H1 (cell line): ENCODE data around the gene MGAT5. TPM values are rescaled to one million over a fixed set of nuclear protein-coding genes. Genes with fewer than 3 reads are reported as not detected.

Experiments used
- CTCF ChIA-PET: fragments of 300-600 bp; sonication (Branson Sonifier 250); formaldehyde crosslinking; loops from one replicate; lab custom pipeline; 2021; ENCODE audit not compliant: partially characterized antibody; lab: Charles Lee
- POLR2A ChIA-PET: fragments of 300-600 bp; sonication (Branson Sonifier 250); formaldehyde crosslinking; loops from one replicate; lab custom pipeline; 2021; ENCODE audit warnings: inconsistent platforms; ENCODE audit not compliant: partially characterized antibody; lab: Charles Lee
- DNase-seq, 2 experiments: peaks; one replicate each; pipeline versions ENCODE4 v3.0.0 to v3.0.0-alpha.2; 2010 to 2022; ENCODE audit warnings: low spot score in 2 of 2, low read depth in 1 of 2, mixed read lengths in 1 of 2
- FAIRE-seq: peaks from 2 replicates; lab custom pipeline; 2011; peaks lifted over from hg19 to GRCh38; lab: Jason Lieb, UNC
- H2AFZ ChIP-seq: 2 replicates; pipeline ENCODE4 v1.8.1; 2012; ENCODE audit warnings: low read length, inconsistent platforms
- H2AK5ac ChIP-seq: 2 replicates; pipeline ENCODE4 v1.6.1; 2013; ENCODE audit warnings: low read depth, low read length
- H2BK120ac ChIP-seq: replicated peaks from 2 replicates; pipeline ENCODE3; 2013; ENCODE audit warnings: low read depth, low read length, inconsistent platforms
- H2BK12ac ChIP-seq: 2 replicates; pipeline ENCODE4 v1.6.1; 2013; ENCODE audit warnings: low read depth, low read length
- H2BK15ac ChIP-seq: 2 replicates; pipeline ENCODE4 v1.6.1; 2013; ENCODE audit warnings: low read length
- H2BK20ac ChIP-seq: 2 replicates; pipeline ENCODE4 v1.6.1; 2013; ENCODE audit warnings: low read length
- H2BK5ac ChIP-seq: 2 replicates; pipeline ENCODE4 v1.6.1; 2013; ENCODE audit warnings: low read depth, low read length
- H3K14ac ChIP-seq: 2 replicates; pipeline ENCODE4 v1.6.1; 2013; ENCODE audit warnings: inconsistent platforms; ENCODE audit not compliant: insufficient read length
- H3K18ac ChIP-seq: 2 replicates; pipeline ENCODE4 v1.6.1; 2013; ENCODE audit warnings: low read length; ENCODE audit errors: extremely low read depth
- H3K23ac ChIP-seq: 2 replicates; pipeline ENCODE4 v1.6.1; 2013; ENCODE audit warnings: inconsistent platforms; ENCODE audit not compliant: insufficient read length
- H3K23me2 ChIP-seq: 2 replicates; pipeline ENCODE4 v1.6.1; 2013; ENCODE audit warnings: low read depth, low read length
- H3K27ac ChIP-seq: 2 replicates; pipeline ENCODE4 v1.6.1; 2011; ENCODE audit warnings: low read depth, low read length, inconsistent platforms
- H3K27me3 ChIP-seq, 4 experiments: replicated peaks in 1 of 4; 1 replicate in 1 of 4; 2 replicates in 3 of 4; pipeline versions ENCODE4 v1.6.1 to v1.8.1; 2011 to 2013; ENCODE audit warnings: low read length in 3 of 4, mild to moderate bottlenecking in 3 of 4, inconsistent platforms in 2 of 4, mixed read lengths in 2 of 4, moderate library complexity in 1 of 4; ENCODE audit not compliant: control insufficient read depth in 3 of 4, insufficient read depth in 3 of 4; ENCODE audit errors: extremely low read depth in 1 of 4
- H3K36me3 ChIP-seq, 4 experiments: 2 replicates each; pipeline versions ENCODE4 v1.6.1 to v1.8.1; 2011 to 2013; ENCODE audit warnings: mild to moderate bottlenecking in 4 of 4, low read length in 3 of 4, moderate library complexity in 2 of 4, control low read depth in 1 of 4, inconsistent platforms in 1 of 4; ENCODE audit not compliant: insufficient read depth in 4 of 4, control insufficient read depth in 2 of 4
- H3K4ac ChIP-seq: replicated peaks from 2 replicates; pipeline ENCODE3; 2013; ENCODE audit warnings: low read length, low read depth, mixed read lengths, inconsistent platforms; ENCODE audit not compliant: insufficient read length
- H3K4me1 ChIP-seq, 4 experiments: replicated peaks in 1 of 4; 1 replicate in 1 of 4; 2 replicates in 3 of 4; pipeline versions ENCODE4 v1.6.1 to v1.8.1; 2011 to 2013; ENCODE audit warnings: low read length in 3 of 4, inconsistent platforms in 2 of 4, mixed read lengths in 1 of 4; ENCODE audit not compliant: insufficient read depth in 4 of 4, control insufficient read depth in 3 of 4
- H3K4me2 ChIP-seq, 2 experiments: 2 replicates each; pipeline versions ENCODE4 v1.6.1 to v1.8.1; 2011 to 2013; ENCODE audit warnings: low read depth in 2 of 2, low read length in 2 of 2, control low read depth in 1 of 2, inconsistent platforms in 1 of 2, mild to moderate bottlenecking in 1 of 2; ENCODE audit not compliant: insufficient read depth in 1 of 2
- H3K4me3 ChIP-seq, 4 experiments: fragments of 200-600, 300-600 bp in 1 of 4; sonication (generic), shearing (Covaris generic), sonication (Bioruptor Twin) in 1 of 4; 2 replicates each; pipeline versions ENCODE4 v1.5.1 to v1.8.1; 2011 to 2016; ENCODE audit warnings: low read length in 4 of 4, low read depth in 3 of 4, control low read depth in 2 of 4, inconsistent platforms in 2 of 4, mild to moderate bottlenecking in 2 of 4, mixed read lengths in 1 of 4, moderate library complexity in 1 of 4; ENCODE audit not compliant: insufficient read depth in 2 of 4; ENCODE audit errors: extremely low read depth in 1 of 4
- H3K56ac ChIP-seq: replicated peaks from 2 replicates; pipeline ENCODE3; 2013; ENCODE audit warnings: low read depth, mild to moderate bottlenecking, mixed read lengths, low read length, inconsistent platforms; ENCODE audit not compliant: insufficient read length
- H3K79me1 ChIP-seq: 2 replicates; pipeline ENCODE4 v1.6.1; 2013; ENCODE audit warnings: low read depth, low read length, control low read depth
- H3K79me2 ChIP-seq, 2 experiments: 2 replicates each; pipeline versions ENCODE4 v1.6.1 to v1.8.1; 2012 to 2013; ENCODE audit warnings: low read length in 2 of 2, mild to moderate bottlenecking in 2 of 2, inconsistent platforms in 1 of 2; ENCODE audit not compliant: insufficient read depth in 2 of 2, control insufficient read depth in 1 of 2
- H3K9ac ChIP-seq, 4 experiments: replicated peaks in 1 of 4; 1 replicate in 1 of 4; 2 replicates in 3 of 4; pipeline versions ENCODE4 v1.6.1 to v1.8.1; 2011 to 2013; ENCODE audit warnings: low read depth in 3 of 4, low read length in 3 of 4, control low read depth in 2 of 4, mild to moderate bottlenecking in 2 of 4, moderate library complexity in 2 of 4, inconsistent platforms in 1 of 4; ENCODE audit errors: extremely low read depth in 1 of 4
- H3K9me3 ChIP-seq, 2 experiments: 2 replicates each; pipeline versions ENCODE4 v1.6.1 to v1.8.1; 2012 to 2013; ENCODE audit warnings: mild to moderate bottlenecking in 2 of 2, moderate library complexity in 2 of 2, control low read depth in 1 of 2, inconsistent platforms in 1 of 2, low read depth in 1 of 2, low read length in 1 of 2, mixed read lengths in 1 of 2; ENCODE audit not compliant: insufficient read depth in 2 of 2
- H4K20me1 ChIP-seq, 2 experiments: replicated peaks in 1 of 2; 2 replicates each; pipeline versions ENCODE3 to v1.8.1; 2011 to 2013; ENCODE audit warnings: inconsistent platforms in 2 of 2, low read length in 2 of 2, mild to moderate bottlenecking in 1 of 2; ENCODE audit not compliant: insufficient read depth in 2 of 2, control insufficient read depth in 1 of 2
- H4K5ac ChIP-seq: 2 replicates; pipeline ENCODE4 v1.6.1; 2013; ENCODE audit warnings: low read length, low read depth, mixed read lengths, inconsistent platforms; ENCODE audit not compliant: insufficient read length
- H4K8ac ChIP-seq: 2 replicates; pipeline ENCODE4 v1.8.0; 2013; ENCODE audit warnings: mild to moderate bottlenecking, moderate library complexity, low read length, inconsistent platforms; ENCODE audit not compliant: insufficient read depth; ENCODE audit errors: extremely low read depth
- H4K91ac ChIP-seq: replicated peaks from 2 replicates; pipeline ENCODE3; 2013; ENCODE audit warnings: low read length, mixed read lengths, inconsistent platforms; ENCODE audit not compliant: insufficient read length
- CBX8 ChIP-seq: fragments of 300-800, 300-1000 bp; sonication (generic); IDR thresholded peaks from 2 replicates; pipeline ENCODE4 v1.7.1; 2016; ENCODE audit warnings: low read depth, low read length, borderline replicate concordance
- CEBPB ChIP-seq: IDR thresholded peaks from 2 replicates; pipeline ENCODE4 v1.6.1; 2012; ENCODE audit warnings: low read depth, low read length
- EP300 ChIP-seq, 2 experiments: IDR thresholded peaks; 1 replicate in 1 of 2; 2 replicates in 1 of 2; pipeline ENCODE4 v1.6.1; 2011 to 2012; ENCODE audit warnings: low read depth in 2 of 2, low read length in 2 of 2, mild to moderate bottlenecking in 2 of 2, borderline replicate concordance in 1 of 2, inconsistent platforms in 1 of 2, moderate library complexity in 1 of 2
- NRF1 ChIP-seq: IDR thresholded peaks from 2 replicates; pipeline ENCODE4 v1.6.1; 2011; ENCODE audit warnings: mild to moderate bottlenecking, low read depth, low read length, improper control_type of control experiment
- RAD21 ChIP-seq, 2 experiments: IDR thresholded peaks in 1 of 2; conservative IDR thresholded peaks in 1 of 2; 2 replicates each; pipeline ENCODE4 v1.6.1; 2011; ENCODE audit warnings: low read depth in 2 of 2, low read length in 2 of 2, improper control_type of control experiment in 1 of 2, inconsistent platforms in 1 of 2, mild to moderate bottlenecking in 1 of 2, moderate library complexity in 1 of 2
- WGBS, 2 experiments: shearing (Covaris generic) in 1 of 2; methylation state at CpG; one replicate each; pipeline versions ENCODE4 v1.1.6 to v1.1.7; 2013 to 2015; ENCODE audit warnings: low lambda C conversion rate in 2 of 2, mixed read lengths in 2 of 2, inconsistent platforms in 1 of 2, low coverage in 1 of 2, missing lambda C conversion rate in 1 of 2; ENCODE audit not compliant: insufficient replicate concordance in 2 of 2, insufficient coverage in 1 of 2, insufficient read length in 1 of 2; ENCODE audit errors: extremely low coverage in 1 of 2, missing lambda C conversion rate in 1 of 2; 5-methylcytosine and 5-hydroxymethylcytosine counted together
- polyA plus RNA-seq, 7 experiments: library from polyadenylated mRNA; depleted of rRNA in 3 of 7; stranded (reverse) in 5 of 7; unstranded in 2 of 7; fragments of >200 nt in 5 of 7; fragments of 200-250 nt in 2 of 7; gene quantifications; 1 replicate in 5 of 7; 2 replicates in 1 of 7; 4 replicates in 1 of 7; pipeline versions ENCODE4 v1.2.1 to v1.2.3, GENCODE V29; 2011 to 2013; ENCODE audit warnings: missing spikeins in 2 of 7, mixed read lengths in 2 of 7
- total RNA-seq: library from RNA; stranded (reverse); fragmentation: NEBNext Ultra II Directional; extraction: Animal tissue kit (Norgen Biotek cat#: 25700); gene quantifications from 2 replicates; pipeline ENCODE4 v1.2.1, GENCODE V29; 2021
- TF ChIP-seq, protein P1 (sequence below): IDR thresholded peaks from 2 replicates; pipeline ENCODE4 v1.6.1; 2012; ENCODE audit warnings: low read length, inconsistent platforms

The MGAT5 gene
- total and polyA plus RNA-seq, 2 of the 8 experiments (the other 6 are each of a cell fraction or from before 2014, with no cell fraction given) = 11.2 to 49.2 TPM

DNA sequence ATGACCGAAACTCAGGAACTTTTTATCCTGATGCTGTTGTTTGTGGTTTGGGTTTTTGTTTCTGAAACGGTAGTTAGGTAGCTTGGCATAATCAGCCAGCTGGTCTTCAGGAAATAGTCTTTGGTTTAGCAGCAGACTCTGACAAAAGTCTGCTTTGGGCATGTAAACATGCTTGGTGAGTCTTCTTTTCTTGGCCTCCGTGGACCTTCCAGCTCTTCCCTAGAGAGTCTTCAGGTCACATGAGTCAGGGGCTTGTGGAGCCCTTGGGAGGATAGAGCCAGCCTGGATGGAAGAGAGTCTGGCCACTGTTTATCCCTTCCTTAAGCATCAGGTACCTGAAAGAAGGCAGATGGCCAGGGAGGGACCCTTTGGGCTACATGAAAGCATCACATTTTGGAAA lies 154.5 kb downstream of the MGAT5 start:
- H4K20me1 ChIP-seq = peaks cover 0 to 2% of the 10 kb centered on the region in 2 experiments
- no peak for FAIRE-seq
- peaks cover 0 to 5% (median 0%) of the 10 kb centered on the region in 4 experiments; a peak in 1 of 7 replicates for H3K4me1 ChIP-seq
- no peak overlapping the region for H3K4ac ChIP-seq
- no peaks in the 10 kb centered on the region for H3K27me3 ChIP-seq
- no peak overlapping the region for H4K5ac ChIP-seq
- no peak overlapping the region for H3K4me2 ChIP-seq
- no peak overlapping the region for H2BK15ac ChIP-seq
- H3K4me3 ChIP-seq = no peak overlapping the region
- no peak overlapping the region for H3K14ac ChIP-seq
- no peaks in the 10 kb centered on the region for H3K79me2 ChIP-seq
- no peaks in the 10 kb centered on the region for H3K23me2 ChIP-seq
- no peaks in the 10 kb centered on the region for H3K79me1 ChIP-seq
- H2AFZ ChIP-seq = no peak overlapping the region
- no peak overlapping the region for H3K27ac ChIP-seq
- H3K9me3 ChIP-seq = no peaks in the 10 kb centered on the region
- H3K56ac ChIP-seq = no peak overlapping the region
- WGBS, 2 experiments = 90% methylated on average over 3 of the region's 3 CpGs; no CpG with 5 or more reads in 1 of the 2 experiments
- H2BK12ac ChIP-seq = no peak overlapping the region
- H2BK20ac ChIP-seq = no peak overlapping the region
- no peak for TF ChIP-seq NRF1
- no peak for TF ChIP-seq CEBPB
- no peak for TF ChIP-seq EP300 (IDR thresholded peaks at IDR 0.05; ENCODE audit: borderline replicate concordance in 1 of 2, low read depth in 2 of 2, low read length in 2 of 2)
- no peak for TF ChIP-seq RAD21 (IDR thresholded peaks at IDR 0.05 in 1 of 2, conservative IDR thresholded peaks at IDR 0.05 in 1 of 2; ENCODE audit: low read depth in 2 of 2, low read length in 2 of 2)
- no peak for TF ChIP-seq CBX8
- TF ChIP-seq, protein P1, sequence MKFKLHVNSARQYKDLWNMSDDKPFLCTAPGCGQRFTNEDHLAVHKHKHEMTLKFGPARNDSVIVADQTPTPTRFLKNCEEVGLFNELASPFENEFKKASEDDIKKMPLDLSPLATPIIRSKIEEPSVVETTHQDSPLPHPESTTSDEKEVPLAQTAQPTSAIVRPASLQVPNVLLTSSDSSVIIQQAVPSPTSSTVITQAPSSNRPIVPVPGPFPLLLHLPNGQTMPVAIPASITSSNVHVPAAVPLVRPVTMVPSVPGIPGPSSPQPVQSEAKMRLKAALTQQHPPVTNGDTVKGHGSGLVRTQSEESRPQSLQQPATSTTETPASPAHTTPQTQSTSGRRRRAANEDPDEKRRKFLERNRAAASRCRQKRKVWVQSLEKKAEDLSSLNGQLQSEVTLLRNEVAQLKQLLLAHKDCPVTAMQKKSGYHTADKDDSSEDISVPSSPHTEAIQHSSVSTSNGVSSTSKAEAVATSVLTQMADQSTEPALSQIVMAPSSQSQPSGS = no peak
- no peak overlapping the region for H2BK5ac ChIP-seq
- no peak overlapping the region for H3K18ac ChIP-seq
- peaks cover 0 to 5% (median 2%) of the 10 kb centered on the region in 4 experiments; a peak in 3 of 8 replicates for H3K36me3 ChIP-seq
- H3K9ac ChIP-seq = no peak overlapping the region
- DNase-seq = no peak
- CTCF ChIA-PET = interaction anchor here (0.7 to 6.2 kb wide), 6 partner anchors 9 to 290 kb away, joined by 3 to 79 read pairs (median 4); no protein-coding TSS in a partner anchor
- H2AK5ac ChIP-seq = no peak overlapping the region
- H3K23ac ChIP-seq = no peak overlapping the region
- POLR2A ChIA-PET = no interaction called here
- H4K8ac ChIP-seq = no peak overlapping the region
- H4K91ac ChIP-seq = no peak overlapping the region
- H2BK120ac ChIP-seq = no peak overlapping the region
